GM18951 (cell line): ENCODE results near the gene PCDHB12.
"Not testable (repeated sequence)": the region's sequence is repeated elsewhere in the genome, so short reads cannot be mapped to it uniquely, and the experiment has no call there.

Experiments used
- POLR2A ChIP-seq: IDR thresholded peaks from 4 replicates; pipeline ENCODE4 v1.6.1; 2011; ENCODE audit warnings: mild to moderate bottlenecking; ENCODE audit not compliant: insufficient read length, insufficient read depth; ENCODE audit errors: extremely low read depth
- in situ Hi-C: fragments of 300-500 bp; cut with MboI; formaldehyde crosslinking; loops from one replicate; pipeline ENCODE4 v1.12.0; 2022; ENCODE audit warnings: low sequenced_read_pairs, mixed read lengths, inconsistent platforms; ENCODE audit not compliant: unreplicated experiment

Gene PCDHB12

DNA sequence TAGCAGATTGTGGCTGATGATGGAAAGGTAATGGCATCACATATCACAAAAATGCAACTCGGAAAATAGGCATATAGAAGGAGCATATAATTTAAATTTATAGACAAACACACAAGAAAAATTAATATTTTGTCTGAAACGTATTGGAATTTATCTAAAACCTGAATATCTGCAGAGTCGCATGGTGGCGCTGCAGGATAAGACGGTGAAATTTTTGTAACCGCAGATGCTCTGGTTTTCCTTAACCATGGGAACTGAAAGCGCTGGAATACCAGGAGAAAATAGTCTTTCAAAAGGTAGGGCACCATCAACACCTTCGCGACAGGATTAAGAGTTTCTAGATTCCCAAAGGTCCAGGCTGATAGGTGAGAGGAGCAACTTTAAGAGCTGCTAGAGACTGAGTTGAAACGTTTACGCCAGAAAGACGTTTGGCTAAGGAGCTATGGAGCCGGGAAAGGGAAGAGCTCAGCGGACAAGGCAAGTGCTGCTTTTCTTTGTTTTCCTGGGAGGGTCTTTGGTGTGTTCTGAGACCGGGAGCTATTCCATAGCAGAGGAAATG is 25.7 kb downstream of the PCDHB12 start:
- TF ChIP-seq POLR2A, result no peak
- in situ Hi-C loops, result no loop called here

- in situ Hi-C loops, result not testable (repeated sequence)
Measured at GRCh38 chr5:141235922-141236321, 27.4 kb downstream of the PCDHB12 start.

DNA sequence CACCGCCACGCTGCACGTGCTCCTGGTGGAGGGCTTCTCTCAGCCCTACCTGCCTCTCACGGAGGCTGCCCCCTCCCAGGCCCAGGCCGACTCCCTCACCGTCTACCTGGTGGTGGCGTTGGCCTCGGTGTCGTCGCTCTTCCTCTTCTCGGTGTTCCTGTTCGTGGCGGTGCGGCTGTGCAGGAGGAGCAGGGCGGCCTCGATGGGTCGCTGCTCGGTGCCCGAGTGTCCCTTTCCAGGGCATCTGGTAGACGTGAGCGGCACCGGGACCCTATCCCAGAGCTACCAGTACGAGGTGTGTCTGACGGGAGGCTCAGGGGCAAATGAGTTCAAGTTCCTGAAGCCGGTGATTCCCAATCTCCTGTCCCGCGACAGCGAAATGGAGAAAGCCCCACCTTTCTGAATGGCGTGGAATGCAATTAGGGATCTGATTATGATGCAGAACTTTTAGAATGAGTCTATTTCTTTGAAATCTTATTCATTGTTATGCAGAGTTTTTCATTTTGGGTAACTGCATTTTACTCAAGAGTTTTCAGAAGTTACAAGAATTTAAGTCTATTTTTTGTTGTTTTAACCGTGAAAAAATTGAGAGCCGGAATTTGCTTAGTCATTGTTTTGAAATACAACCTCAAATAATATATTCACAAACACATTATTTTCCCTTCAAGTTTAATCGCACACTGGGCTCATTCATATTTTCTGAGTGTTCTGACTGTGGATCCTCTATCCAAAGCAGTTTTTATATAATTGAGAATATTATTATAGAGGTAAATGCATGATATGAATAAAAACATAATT is 28.2 kb downstream of the PCDHB12 start:
- no peak for TF ChIP-seq POLR2A
- in situ Hi-C loops, result no loop called here

DNA sequence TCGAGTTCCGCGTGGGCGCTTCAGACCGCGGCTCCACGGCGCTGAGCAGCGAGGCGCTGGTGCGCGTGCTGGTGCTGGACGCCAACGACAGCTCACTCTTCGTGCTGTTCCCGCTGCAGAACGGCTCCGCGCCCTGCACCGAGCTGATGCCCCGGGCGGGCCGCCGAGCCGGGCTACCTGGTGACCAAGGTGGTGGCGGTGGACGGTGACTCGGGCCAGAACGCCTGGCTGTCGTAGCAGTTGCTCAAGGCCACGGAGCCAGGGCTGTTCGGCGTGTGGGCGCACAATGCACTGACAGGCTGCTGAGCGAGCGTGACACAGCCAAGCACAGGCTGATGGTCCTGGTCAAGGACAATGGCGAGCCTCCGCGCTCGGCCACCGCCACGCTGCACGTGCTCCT is 33.0 kb downstream of the PCDHB12 start:
- no peak for TF ChIP-seq POLR2A
- in situ Hi-C loops, result no loop called here

- no peak for TF ChIP-seq POLR2A
- in situ Hi-C loops, result no loop called here
Measured at GRCh38 chr5:141245250-141245717, 36.8 kb downstream of the PCDHB12 start, which contains the start of gene PCDHB15. PCDHB15 (plus strand) TSS chr5:141245395; CDS start chr5:141245579, 184 bp downstream.

DNA sequence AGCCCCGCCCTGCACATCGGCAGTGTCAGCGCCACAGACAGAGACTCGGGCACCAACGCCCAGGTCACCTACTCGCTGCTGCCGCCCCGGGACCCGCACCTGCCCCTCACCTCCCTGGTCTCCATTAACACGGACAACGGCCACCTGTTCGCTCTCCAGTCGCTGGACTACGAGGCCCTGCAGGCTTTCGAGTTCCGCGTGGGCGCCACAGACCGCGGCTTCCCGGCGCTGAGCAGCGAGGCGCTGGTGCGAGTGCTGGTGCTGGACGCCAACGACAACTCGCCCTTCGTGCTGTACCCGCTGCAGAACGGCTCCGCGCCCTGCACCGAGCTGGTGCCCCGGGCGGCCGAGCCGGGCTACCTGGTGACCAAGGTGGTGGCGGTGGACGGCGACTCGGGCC is 38.5 kb downstream of the PCDHB12 start:
- in situ Hi-C loops, result not testable (repeated sequence)

DNA sequence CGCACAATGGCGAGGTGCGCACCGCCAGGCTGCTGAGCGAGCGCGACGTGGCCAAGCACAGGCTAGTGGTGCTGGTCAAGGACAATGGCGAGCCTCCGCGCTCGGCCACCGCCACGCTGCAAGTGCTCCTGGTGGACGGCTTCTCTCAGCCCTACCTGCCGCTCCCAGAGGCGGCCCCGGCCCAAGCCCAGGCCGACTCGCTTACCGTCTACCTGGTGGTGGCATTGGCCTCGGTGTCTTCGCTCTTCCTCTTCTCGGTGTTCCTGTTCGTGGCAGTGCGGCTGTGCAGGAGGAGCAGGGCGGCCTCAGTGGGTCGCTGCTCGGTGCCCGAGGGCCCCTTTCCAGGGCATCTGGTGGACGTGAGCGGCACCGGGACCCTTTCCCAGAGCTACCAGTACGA is 38.9 kb downstream of the PCDHB12 start:
- in situ Hi-C loops, result not testable (repeated sequence)

DNA sequence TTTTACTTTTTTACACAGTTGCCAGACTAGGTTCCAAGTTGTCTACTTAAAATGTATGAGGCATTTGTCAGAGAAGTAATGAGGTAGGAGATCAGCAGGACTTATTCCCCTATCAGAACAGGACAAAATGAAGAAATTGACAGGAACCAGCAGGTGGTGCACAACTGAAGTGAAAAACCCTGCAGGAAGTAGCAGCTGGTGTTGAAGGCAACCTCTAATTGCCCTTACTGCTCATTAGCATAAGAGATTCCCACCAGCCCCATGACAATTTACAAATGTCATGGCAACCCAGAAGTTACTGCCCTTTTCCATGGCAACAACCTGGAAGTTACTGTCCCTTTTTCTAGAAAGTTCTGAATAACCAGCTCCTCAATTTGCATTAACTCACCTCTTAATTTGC is 42.1 kb downstream of the PCDHB12 start:
- no peak for TF ChIP-seq POLR2A
- in situ Hi-C loops, result no loop called here

DNA sequence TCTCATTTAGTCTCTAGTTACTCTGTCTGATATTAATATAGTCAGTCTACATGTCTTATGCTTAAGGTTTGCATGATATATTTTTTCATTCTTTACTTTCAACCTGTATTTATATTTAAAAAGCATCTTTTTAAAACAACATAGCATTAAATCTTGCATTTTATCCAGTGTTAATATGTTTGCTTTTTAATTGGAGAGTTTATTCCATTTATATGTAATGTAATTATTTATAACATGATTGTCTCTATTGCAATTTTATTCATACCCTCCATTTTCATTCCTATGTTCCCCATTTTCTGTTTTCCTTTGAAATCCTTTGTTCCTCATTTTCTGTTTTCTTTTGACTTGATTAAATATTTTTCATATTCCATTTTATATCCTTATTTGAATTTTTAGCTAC is 49.9 kb downstream of the PCDHB12 start:
- in situ Hi-C loops, result no loop called here
- TF ChIP-seq POLR2A, result no peak

- no peak for TF ChIP-seq POLR2A
- in situ Hi-C loops, result no loop called here
Measured at GRCh38 chr5:141258948-141259347, 50.4 kb downstream of the PCDHB12 start.

GRCh38 chr5:141260458-141261237 is 52.1 kb downstream of the PCDHB12 start:
- TF ChIP-seq POLR2A, result no peak
- in situ Hi-C loops, result no loop called here

DNA sequence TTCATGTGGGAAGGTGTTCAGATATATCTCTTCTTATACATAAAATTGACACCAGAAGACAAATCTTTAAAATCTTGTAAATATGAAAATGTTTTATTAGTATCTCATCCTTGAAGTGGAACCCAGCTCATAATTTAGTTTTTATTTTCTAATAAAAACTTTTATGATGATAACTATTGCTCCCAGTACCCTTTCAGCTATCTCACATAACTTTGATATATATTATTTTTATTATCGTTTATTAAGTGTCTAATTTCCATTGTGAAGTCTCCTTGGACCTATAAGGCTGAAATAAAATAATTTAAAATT is 52.7 kb downstream of the PCDHB12 start:
- no peak for TF ChIP-seq POLR2A
- in situ Hi-C loops, result no loop called here
